ENCODE results near the gene IGDCC3.

Gene IGDCC3

GRCh38 chr15:65286704-65287519, 90.9 kb downstream of the IGDCC3 start, which contains the start of gene PARP16:
Gene PARP16, minus strand, starts transcription at chr15:65286883. Its CDS starts 457 bp downstream, at chr15:65286426.
- peak within 1 kb of the TSS; percentile 82 for H4K8ac ChIP-seq (ENCODE audit: low read length)
- peak within 1 kb of the TSS; percentile 90 for H3K4me2 ChIP-seq (ENCODE audit: low read length, poor library complexity, severe bottlenecking)
- H2BK12ac ChIP-seq (ENCODE audit: low read length in 2 of 2): peak within 1 kb of the TSS; percentile 79 to 90
- H3K27ac ChIP-seq (ENCODE audit: low read length, poor library complexity, severe bottlenecking): no peak within 1 kb of the TSS
- peak within 1 kb of the TSS in 1 of 2 experiments; percentile 94 for H3K14ac ChIP-seq (ENCODE audit: low read length in 2 of 2)
- H2BK5ac ChIP-seq (ENCODE audit: low read depth, low read length, poor library complexity, severe bottlenecking): no peak within 1 kb of the TSS
- peak within 1 kb of the TSS; percentile 12 for H2BK120ac ChIP-seq (ENCODE audit: low read depth, low read length)
- peak within 1 kb of the TSS in 1 of 2 experiments; percentile 46 for H3K23ac ChIP-seq (ENCODE audit: low read length in 2 of 2)
- no peaks in the 10 kb centered on the region for H3K27me3 ChIP-seq (ENCODE audit: control insufficient read depth in 1 of 2, insufficient read depth in 1 of 2, low read length in 2 of 2)
- peak within 1 kb of the TSS; percentile 79 for H3K9ac ChIP-seq (ENCODE audit: low read length)
- peak within 1 kb of the TSS; percentile 95 for H2AFZ ChIP-seq (ENCODE audit: low read depth, low read length)
- no peak within 1 kb of the TSS for H2AK5ac ChIP-seq (ENCODE audit: low read length, severe bottlenecking)
- peak within 1 kb of the TSS; percentile 85 to 88 for H3K18ac ChIP-seq (ENCODE audit: low read depth in 1 of 2, low read length in 2 of 2)
- H3K9me3 ChIP-seq (ENCODE audit: control insufficient read depth, low read length): no peaks in the 10 kb centered on the region
- WGBS: 2% methylated on average over 55 of the region's 62 CpGs
- H4K91ac ChIP-seq (ENCODE audit: low read length): peak within 1 kb of the TSS; percentile 88
- peak within 1 kb of the TSS; percentile 78 for H2BK15ac ChIP-seq (ENCODE audit: low read depth, poor library complexity, severe bottlenecking)
- peak; percentile 77 for DNase-seq
- H3K4ac ChIP-seq (ENCODE audit: low read depth in 1 of 2, low read length in 2 of 2): peak within 1 kb of the TSS; percentile 39 to 85
- H3K4me3 ChIP-seq (ENCODE audit: insufficient read depth in 1 of 2, low read depth in 1 of 2, low read length in 2 of 2): peak within 1 kb of the TSS; percentile 69 to 81
- peaks cover 18% of the 10 kb centered on the region for H3K79me1 ChIP-seq (replicated peaks; ENCODE audit: low read length, poor library complexity, severe bottlenecking)
- peaks cover 8% of the 10 kb centered on the region for H3K4me1 ChIP-seq (ENCODE audit: control insufficient read depth, insufficient read depth, low read depth, low read length)
- H3K36me3 ChIP-seq (ENCODE audit: control insufficient read depth in 1 of 2, insufficient read depth in 2 of 2, low read depth in 1 of 2, low read length in 2 of 2): no peaks in the 10 kb centered on the region

GRCh38 chr15:65286069-65286703, 91.6 kb downstream of the IGDCC3 start:
- Histone ChIP-seq H2BK120ac (ENCODE audit: low read depth, low read length) (peak overlapping the region; percentile 12), H3K27me3 (ENCODE audit: control insufficient read depth in 1 of 2, insufficient read depth in 1 of 2, low read length in 2 of 2) (no peaks in the 10 kb centered on the region), H4K91ac (ENCODE audit: low read length) (peak overlapping the region; percentile 19), H2BK5ac (ENCODE audit: low read depth, low read length, poor library complexity, severe bottlenecking) (no peak overlapping the region), H3K36me3 (ENCODE audit: control insufficient read depth in 1 of 2, insufficient read depth in 2 of 2, low read depth in 1 of 2, low read length in 2 of 2) (no peaks in the 10 kb centered on the region), H3K79me1 (replicated peaks; ENCODE audit: low read length, poor library complexity, severe bottlenecking) (peaks cover 19% of the 10 kb centered on the region), H2AFZ (ENCODE audit: low read depth, low read length) (peak overlapping the region; percentile 95), H3K4me3 (ENCODE audit: insufficient read depth in 1 of 2, low read depth in 1 of 2, low read length in 2 of 2) (peak overlapping the region; percentile 69 to 81), H3K27ac (ENCODE audit: low read length, poor library complexity, severe bottlenecking) (no peak overlapping the region), H3K4me1 (ENCODE audit: control insufficient read depth, insufficient read depth, low read depth, low read length) (peaks cover 8% of the 10 kb centered on the region), H2BK12ac (ENCODE audit: low read length in 2 of 2) (peak overlapping the region in 1 of 2 experiments; percentile 90), H3K18ac (ENCODE audit: low read depth in 1 of 2, low read length in 2 of 2) (peak overlapping the region; percentile 80 to 86), H2AK5ac (ENCODE audit: low read length, severe bottlenecking) (no peak overlapping the region), H2BK15ac (ENCODE audit: low read depth, poor library complexity, severe bottlenecking) (no peak overlapping the region), H3K9ac (ENCODE audit: low read length) (peak overlapping the region; percentile 79), H3K14ac (ENCODE audit: low read length in 2 of 2) (peak overlapping the region in 1 of 2 experiments; percentile 94), H3K9me3 (ENCODE audit: control insufficient read depth, low read length) (no peaks in the 10 kb centered on the region), H3K23ac (ENCODE audit: low read length in 2 of 2) (peak overlapping the region in 1 of 2 experiments; percentile 46), H4K8ac (ENCODE audit: low read length) (peak overlapping the region; percentile 82), H3K4ac (ENCODE audit: low read depth in 1 of 2, low read length in 2 of 2) (peak overlapping the region; percentile 39 to 85), H3K4me2 (ENCODE audit: low read length, poor library complexity, severe bottlenecking) (peak overlapping the region; percentile 90)
- peak; percentile 44 for DNase-seq
- WGBS: under 1% methylated on average over 51 of the region's 52 CpGs

DNA sequence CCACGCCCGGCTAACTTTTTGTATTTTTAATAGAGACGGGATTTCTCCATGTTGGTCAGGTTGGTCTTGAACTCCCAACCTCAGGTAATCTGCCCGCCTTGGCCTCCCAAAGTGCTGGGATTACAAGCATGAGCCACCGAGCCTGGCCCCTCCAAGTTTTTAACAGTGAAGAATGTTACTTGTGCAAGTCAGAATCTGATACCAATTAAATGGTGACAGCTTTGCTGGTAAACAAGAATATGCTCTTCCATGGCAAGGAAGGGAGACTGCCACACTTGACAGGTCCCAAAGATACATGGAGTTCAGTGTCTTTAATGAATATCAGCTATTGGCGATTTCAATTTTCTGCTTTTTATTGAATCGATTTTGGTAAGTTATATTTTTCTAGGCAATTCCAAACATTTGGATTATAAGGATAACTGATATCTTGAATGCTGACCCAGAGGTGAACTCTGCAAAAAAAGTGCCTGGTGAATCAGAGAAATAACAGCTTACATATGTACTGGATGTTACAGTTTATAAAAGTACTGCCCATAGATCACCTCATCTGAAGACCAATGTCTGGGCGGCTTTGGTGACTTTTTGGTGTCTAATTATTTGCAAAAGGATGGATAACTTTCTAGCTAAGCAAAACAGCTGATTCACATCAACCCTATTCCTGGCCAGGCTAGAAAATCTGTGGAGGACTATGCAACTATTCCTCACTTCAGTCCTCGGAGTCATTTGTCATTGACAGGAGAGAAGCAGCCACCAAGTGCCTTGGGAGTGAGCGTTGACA, 92.3 kb downstream of the IGDCC3 start:
- Histone ChIP-seq H2BK12ac (ENCODE audit: low read length in 2 of 2) (peak overlapping the region in 1 of 2 experiments; percentile 21), H2BK120ac (ENCODE audit: low read depth, low read length) (no peak overlapping the region), H3K9ac (ENCODE audit: low read length) (peak overlapping the region; percentile 79), H2AK5ac (ENCODE audit: low read length, severe bottlenecking) (no peak overlapping the region), H2BK5ac (ENCODE audit: low read depth, low read length, poor library complexity, severe bottlenecking) (no peak overlapping the region), H3K27ac (ENCODE audit: low read length, poor library complexity, severe bottlenecking) (no peak overlapping the region), H3K79me1 (replicated peaks; ENCODE audit: low read length, poor library complexity, severe bottlenecking) (peaks cover 26% of the 10 kb centered on the region), H3K4me2 (ENCODE audit: low read length, poor library complexity, severe bottlenecking) (peak overlapping the region; percentile 90), H2BK15ac (ENCODE audit: low read depth, poor library complexity, severe bottlenecking) (no peak overlapping the region), H4K8ac (ENCODE audit: low read length) (peak overlapping the region; percentile 58), H3K4me1 (ENCODE audit: control insufficient read depth, insufficient read depth, low read depth, low read length) (peaks cover 8% of the 10 kb centered on the region), H3K4ac (ENCODE audit: low read depth in 1 of 2, low read length in 2 of 2) (no peak overlapping the region), H4K91ac (ENCODE audit: low read length) (no peak overlapping the region), H3K36me3 (ENCODE audit: control insufficient read depth in 1 of 2, insufficient read depth in 2 of 2, low read depth in 1 of 2, low read length in 2 of 2) (peaks cover 0 to 4% of the 10 kb centered on the region in 2 experiments), H3K14ac (ENCODE audit: low read length in 2 of 2) (no peak overlapping the region), H3K4me3 (ENCODE audit: insufficient read depth in 1 of 2, low read depth in 1 of 2, low read length in 2 of 2) (peak overlapping the region; percentile 69 to 81), H3K18ac (ENCODE audit: low read depth in 1 of 2, low read length in 2 of 2) (peak overlapping the region in 1 of 2 experiments; percentile 86), H3K27me3 (ENCODE audit: control insufficient read depth in 1 of 2, insufficient read depth in 1 of 2, low read length in 2 of 2) (no peaks in the 10 kb centered on the region), H3K23ac (ENCODE audit: low read length in 2 of 2) (peak overlapping the region in 1 of 2 experiments; percentile 3), H3K9me3 (ENCODE audit: control insufficient read depth, low read length) (no peaks in the 10 kb centered on the region), H2AFZ (ENCODE audit: low read depth, low read length) (peak overlapping the region; percentile 95)
- WGBS: 82% methylated on average over 9 of the region's 10 CpGs
- no peak for DNase-seq

Measured in mesenchymal stem cell (in vitro differentiated cells and primary cell).